HG02973 (cell line): ENCODE results near the gene CCSER1.
"Not testable (repeated sequence)": the region's sequence is repeated elsewhere in the genome, so short reads cannot be mapped to it uniquely, and the experiment has no call there.

Experiments
- ATAC-seq: cut with Tn5 transposase; IDR thresholded peaks from one replicate; pipeline ENCODE4 v1.9.1; 2021; ENCODE audit warnings: moderate library complexity; ENCODE audit not compliant: unreplicated experiment

CCSER1 gene

DNA sequence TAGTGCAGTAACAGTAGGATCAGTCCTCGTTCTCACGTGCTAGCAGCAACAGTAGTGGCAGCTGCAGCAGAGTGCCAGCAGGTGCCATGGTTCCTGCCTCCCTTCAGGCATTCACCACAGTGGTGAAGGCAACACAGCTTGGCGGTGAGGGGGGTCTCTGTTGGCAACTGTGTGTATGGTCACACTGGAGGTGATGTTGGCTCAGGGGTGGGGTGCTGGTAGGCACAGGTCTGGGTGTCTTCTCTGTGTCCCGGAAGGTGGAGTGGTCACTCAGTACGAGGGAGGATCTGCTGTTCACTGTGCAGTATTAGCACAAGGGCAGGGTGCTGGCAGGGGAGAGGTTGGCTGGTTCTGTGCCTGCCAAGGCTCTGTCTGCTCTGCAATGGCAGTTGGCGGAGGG is 671.8 kb downstream of the CCSER1 start:
- no peak for ATAC-seq

DNA sequence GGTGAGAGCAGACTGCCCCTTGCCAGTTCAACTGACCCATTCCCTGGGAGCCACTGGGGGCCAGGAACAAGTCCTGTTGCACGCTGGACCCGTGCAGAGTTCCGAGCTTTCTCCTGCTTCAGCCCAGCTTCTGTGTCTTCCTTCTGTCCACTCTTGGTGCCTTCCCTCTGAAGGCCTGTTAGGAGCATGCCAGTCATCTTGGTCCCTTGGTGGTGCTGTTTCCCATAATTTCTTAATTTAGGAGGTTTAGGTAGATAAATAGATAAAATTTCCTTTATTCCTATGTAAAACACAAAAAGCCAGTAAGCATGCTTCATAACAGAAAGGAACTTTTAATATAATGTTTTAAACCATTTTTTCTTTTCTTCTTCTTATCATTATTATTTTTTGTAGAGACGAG is 672.7 kb downstream of the CCSER1 start:
- ATAC-seq: no peak

DNA sequence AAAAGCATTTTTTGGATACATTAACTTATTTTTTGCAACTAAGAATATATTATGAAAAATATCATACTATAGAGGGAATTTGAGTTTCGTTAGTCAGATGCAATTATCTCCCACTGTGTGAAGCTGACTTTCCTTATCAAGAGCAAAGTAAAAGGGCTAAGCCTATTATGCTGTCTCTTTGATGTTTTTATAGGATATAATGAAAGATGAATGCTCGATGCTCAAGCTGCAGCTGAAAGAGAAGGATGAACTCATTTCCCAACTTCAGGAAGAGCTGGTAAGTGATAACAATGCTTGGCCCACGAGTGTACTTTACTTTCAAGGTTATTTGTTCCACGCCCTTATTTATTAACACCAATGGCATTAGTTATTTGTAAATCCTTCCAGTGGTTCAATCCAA is 688.4 kb downstream of the CCSER1 start:
- ATAC-seq: no peak

DNA sequence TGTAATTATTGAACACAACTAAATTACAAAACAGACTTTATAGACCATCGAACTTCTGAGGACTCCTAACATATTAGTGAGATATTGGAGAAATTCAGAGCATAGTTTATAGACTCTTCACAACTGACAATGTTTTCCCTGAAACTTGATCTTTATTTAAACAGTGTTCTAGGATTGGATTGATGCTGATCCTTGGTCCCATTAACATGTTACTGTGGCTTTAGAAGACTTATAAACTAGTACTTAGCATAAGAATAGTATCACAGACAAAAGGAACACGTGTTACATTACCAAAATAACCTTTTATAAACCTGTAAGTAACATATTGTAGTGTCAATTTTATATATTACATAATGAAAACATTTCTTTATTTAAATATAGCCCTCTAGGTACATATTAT is 689.6 kb downstream of the CCSER1 start:
- ATAC-seq: no peak

DNA sequence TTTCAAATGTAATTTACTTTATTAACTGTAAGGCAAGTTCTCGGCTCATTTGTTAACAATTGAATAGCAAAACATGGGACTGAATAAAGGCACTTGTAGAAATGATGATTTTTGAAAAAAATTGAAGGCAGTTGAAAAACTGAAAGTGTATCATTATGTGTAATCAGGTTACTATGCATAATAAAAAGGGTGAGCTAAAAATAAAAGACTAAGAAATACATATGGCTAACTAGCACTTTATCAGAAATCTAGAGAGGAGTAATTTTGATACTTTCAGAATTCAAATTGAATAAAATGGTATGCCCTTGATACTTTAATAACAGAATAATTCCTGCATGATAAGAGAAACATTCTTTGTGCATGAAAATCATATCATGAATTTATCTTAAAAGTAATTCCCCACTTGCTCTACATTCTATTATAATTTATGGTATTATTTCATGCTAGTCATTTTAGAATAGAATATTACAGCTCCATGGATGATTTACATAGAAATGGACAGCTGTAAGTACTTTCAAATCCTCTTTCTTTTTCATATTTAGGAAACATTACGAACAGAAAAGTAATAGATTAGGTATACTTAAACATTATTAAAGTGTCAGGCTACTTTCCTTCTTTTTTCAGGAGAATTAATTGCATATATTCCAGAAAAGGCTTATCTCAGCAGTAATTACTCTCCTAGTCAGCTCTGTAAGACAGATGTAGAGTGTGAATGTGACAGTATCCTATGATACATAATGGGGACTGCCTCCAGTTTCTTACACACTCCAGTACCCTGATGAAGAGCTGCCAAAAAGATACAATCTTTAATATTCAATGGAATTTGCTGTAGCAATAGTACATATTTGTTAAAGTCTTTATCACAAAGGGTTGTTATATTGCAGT is 697.3 kb downstream of the CCSER1 start:
- peak; percentile 82 for ATAC-seq

DNA sequence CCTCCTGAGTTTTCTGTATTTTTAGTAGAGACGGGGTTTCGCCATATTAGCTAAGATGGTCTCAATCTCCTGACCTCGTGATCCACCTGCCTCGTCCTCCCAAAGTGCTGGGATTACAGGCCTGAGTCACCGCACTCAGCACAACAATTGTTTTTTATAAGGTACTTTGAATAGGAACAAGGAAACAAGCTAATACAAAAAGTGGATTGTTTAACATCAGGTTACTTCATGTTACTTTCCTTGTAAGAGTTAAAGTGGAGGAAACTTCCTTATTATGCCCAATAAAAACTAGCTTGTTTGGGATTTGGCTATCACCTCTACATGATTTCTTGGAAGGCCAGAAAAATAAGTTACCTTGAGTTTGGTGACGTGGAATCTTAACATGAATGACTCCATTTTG is 698.7 kb downstream of the CCSER1 start:
- no peak for ATAC-seq

DNA sequence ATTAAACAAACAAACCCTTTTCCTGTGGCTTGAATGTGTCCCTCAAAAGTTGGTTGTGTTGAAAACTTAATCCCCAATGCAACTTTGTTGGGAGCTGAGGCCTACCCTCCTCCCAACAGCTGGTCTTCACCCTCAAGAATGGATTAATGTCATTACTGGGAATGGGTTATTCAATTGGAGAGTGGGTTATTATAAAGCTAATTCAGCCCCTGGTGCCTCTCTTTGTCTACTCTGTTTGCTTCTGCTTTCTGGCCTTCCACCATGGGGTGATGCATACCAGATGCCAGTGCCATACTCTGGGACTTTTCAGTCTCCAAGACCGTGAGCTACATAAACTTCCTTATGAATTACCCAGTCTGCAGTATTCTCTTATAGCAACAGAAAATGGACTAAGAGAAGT is 706.5 kb downstream of the CCSER1 start:
- ATAC-seq: no peak

DNA sequence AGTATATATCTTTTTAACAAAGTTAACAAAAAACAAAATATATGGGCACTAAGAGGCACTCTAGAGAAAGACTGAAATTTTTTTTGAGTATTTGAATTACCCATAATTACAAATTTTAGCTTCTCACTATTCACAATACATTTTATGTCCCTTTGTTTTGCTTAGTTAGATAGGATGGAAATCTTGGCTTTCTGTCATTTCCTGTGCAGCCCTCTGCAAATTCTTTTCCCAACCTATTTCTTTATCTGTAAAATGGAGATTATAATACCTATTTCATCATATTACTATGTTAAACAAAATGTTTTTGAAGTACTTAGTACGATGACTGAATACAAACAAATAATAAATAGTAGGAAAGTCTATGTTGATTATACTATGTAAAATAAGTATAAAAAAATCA is 710.0 kb downstream of the CCSER1 start:
- ATAC-seq: no peak

DNA sequence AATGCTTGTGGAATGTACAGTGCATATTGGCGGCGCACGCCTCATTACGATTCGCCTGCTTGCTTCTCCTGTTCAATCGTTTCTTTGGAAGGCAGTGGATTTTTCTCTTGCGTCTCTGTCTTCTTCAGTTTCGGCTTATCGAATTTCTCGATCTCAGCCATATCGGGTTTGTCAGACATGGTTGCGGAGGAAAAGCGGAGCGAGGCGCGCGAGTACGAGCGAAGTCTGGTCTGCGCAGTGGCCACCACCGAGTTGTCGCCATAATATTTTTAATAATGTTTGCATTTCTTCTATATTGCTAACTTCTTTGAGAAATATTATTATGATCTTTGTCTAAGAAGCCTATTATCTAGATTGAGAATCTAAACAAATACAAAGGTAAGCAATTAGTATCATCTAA is 711.7 kb downstream of the CCSER1 start:
- not testable (repeated sequence) for ATAC-seq

DNA sequence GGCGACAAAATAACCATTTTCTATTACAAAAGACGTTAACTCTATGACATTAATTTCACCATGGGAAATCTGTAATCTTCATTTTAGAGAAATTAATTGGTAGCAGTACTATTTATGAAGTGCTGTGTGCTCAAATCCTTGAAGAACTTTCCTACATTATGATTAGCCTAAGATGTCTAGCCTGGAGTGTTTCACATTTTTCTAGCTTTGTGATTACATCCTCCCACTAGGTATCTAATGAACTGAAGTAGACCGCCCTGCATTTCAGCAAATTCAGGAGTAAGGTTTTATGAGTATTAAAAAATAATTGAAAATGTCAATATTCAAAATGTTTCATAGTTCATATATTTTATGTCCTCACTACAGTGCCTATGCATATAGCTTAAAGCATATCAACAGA is 713.1 kb downstream of the CCSER1 start:
- no peak for ATAC-seq

DNA sequence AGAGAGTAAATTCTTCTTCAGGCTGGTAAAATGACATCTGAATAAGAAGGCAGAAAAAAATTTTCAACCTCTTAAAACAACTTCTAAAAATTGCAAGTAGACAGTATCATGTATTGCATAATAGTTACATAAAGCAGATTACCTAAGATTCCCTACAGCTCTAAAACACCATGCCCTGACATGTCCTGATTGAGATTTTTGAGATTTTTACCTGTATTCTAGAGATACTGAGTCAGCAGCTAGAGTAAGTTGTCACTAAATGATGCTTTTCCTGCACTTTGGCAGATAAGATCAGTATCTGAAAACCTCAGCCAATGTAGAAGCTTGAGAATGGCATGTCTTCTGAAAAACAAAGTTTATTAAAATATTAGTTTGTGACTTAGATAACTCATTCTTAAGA is 713.6 kb downstream of the CCSER1 start:
- no peak for ATAC-seq

DNA sequence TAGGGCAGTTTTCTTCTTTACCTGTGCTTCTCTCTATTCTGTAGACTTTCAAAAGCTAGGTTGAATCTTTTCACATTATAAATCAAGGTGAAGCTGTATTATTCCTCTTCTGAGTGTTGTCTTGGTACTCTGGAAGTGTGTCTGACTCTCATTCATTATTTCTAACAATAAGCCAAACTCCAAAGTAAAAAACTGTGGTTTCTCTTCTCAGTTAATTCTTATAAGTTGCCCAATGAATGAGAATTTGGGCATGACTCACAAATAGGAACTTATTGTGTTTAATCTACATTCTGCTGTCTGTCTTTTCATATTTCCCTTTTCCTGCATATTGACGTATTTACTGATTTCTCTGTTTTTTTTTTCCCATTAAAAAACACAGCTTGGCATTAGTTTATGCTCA is 714.5 kb downstream of the CCSER1 start:
- ATAC-seq: no peak

DNA sequence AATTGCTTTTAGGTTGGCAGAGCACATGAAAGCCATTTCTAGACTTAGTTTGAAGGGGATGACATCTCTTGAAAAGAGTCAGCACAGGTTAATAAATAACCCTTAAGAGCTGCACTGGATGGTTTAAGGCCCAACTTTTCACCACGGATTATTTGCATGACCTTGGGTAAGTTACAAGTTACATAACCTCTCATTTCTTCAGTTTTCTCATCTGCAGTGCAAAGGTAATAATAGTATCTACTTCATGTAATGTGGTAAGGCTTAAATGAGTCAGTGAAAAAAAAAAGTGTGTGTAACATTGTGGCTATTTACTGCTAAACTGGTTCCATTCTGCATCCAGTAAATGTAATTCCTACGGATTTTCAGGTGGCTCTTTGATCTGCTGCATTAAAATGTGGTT is 715.8 kb downstream of the CCSER1 start:
- ATAC-seq: peak; percentile 98

DNA sequence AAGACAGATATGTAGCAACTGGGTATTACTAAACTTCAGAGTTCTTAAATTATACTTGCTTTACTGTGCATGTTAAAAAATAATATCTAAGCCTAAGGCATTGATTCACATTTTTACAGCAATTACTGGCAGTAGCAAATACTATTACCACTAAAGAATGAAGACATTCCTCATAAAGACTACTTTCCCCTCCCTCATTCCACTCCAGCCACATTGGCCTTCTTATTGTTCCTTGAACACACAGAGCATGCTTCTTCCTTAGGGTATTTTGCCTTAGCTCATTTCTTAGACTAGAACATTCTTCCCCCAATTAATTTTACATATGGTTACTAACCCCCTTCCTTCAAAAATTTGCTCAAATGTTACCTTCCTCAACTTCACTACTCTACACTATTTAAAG is 717.0 kb downstream of the CCSER1 start:
- ATAC-seq: no peak

DNA sequence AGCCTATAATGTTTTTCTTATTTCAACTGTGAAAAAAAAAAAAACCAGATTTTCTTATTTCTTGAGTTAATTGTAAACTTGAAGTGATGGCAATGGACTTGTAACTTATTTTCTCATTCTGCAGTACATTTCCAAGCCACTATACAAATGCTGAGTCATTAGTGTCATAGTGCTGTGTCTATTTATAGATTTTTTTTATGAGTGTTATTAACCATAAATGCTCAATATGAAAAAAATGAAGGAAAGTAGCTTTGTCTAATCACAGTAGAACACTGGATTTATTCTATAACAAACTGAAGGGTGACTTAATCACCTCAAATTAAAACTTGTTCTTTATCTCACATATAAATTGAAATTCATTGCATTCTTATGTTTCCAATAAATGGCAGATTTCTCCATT is 718.6 kb downstream of the CCSER1 start:
- peak; percentile 39 for ATAC-seq

DNA sequence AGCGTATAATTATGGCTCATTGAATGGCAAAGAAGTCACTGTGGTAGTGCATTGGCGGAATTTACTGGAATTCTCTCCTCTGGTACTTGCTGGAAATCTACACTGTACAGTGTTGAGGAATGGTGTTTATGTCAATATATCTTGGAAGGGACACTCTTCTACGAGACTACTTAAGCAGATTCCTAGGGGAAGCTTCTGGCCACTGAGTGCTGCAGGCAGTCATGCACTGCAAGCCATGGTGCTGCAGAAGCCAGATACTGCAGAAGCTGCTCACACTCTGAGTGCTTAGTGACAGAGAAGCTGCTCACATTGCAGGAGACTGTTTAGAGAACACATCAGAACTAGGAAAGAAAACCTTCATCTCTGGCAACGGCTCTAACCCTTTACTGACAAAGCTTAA is 725.0 kb downstream of the CCSER1 start:
- ATAC-seq: no peak

DNA sequence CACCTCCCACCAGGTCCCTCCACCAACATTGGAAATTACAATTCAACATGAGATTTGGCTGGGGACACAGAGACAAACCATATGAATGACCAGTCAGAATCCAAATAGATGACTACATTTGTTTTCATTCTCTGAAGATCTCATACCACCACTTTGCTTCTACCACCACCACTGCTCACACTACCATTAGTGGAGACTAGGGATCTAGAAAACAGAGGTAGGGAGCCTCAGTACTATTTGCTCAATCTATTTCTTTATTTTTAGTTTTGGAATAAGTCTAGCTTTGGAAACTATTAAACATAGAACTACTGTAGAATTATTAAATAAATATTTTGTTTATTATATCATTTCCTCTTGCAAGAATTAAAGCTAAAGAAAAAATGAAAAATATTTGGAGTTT is 727.9 kb downstream of the CCSER1 start:
- no peak for ATAC-seq

DNA sequence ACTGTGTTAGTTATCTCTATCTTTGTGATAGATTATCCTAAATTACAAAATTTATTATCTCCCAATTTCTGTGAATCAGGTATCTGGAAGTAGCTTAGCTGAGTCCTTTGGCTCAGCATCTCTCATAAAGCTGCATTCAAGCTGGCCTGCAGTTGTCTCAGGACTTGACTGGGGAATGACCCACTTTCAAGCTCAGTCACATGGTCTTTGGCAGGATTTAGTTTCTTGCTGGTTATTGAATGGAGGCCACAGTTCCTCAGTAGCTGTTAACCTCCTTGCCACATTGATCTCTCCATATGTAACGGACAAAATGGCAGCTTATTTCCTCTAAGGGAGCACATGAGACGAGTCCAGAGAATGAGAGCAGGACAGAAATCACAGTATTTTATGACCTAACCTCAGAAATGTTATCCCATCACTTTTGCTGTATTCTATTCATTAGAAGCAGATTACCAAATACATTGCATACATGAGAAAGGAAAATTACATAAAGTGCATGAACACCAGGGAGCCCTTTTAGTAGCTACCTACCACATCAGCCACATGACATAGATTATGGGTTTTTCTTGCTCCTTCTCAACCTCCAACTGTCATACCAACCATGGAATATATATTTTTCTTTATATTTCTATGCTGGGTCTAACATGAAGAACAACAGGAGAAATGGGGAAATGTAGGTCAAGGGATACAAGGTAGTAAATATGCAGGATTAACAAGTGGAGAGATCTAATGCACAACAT is 730.1 kb downstream of the CCSER1 start:
- ATAC-seq: no peak

DNA sequence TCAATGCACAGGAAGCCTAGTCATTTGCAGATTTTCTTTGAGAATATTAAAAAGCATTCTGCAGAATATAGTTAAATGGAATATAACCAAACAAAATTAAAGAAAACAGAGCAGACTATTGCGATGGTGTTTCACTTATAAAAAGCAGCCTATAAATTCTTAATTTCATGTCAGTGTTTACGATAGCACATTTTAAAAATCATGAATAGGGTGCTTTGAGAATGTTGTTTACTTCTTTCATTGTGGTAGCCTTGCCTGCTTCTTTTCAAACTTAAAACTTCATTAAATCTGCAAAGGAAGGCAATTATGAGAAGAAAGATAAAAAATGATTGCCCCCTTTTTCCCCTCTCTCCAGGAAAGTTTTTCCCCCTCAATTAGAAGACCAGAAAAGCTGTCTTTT is 748.6 kb downstream of the CCSER1 start:
- no peak for ATAC-seq

DNA sequence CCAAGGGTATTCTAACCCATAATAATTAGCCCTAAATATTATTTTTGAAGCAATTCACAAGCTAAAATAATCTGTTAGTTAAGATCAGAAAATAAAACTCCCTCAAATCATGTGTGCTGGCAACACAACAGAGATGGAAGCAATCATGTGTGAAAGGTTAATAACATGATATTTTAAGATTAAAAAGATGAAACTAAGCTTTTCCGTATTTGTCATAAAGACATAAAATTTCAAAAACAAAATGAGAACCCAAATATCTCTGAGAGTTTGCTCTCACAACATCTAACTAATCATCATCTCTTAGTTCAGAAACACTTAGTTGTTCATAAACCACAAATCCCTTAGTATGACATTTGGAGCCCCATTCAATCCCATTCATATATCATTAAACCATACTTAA is 749.1 kb downstream of the CCSER1 start:
- no peak for ATAC-seq

DNA sequence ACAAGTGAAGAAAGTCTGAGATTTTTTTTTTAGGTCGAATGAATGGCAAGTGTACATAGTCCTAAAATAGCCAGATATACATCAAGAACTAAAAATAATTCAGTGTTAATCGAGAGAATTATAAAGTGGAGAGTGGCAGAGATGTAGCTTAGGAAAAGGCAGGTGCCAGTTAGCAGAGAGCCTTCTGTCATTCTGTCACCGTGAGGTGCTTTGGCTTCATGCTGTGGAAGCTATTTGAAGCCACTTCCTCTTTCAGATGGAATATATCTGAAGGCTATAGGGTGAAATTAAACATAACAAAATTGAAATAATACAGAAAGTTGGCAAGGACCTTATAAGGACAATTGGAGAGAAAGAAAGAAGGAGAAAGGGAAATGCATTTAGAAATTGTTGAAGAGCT is 756.3 kb downstream of the CCSER1 start:
- ATAC-seq: no peak

DNA sequence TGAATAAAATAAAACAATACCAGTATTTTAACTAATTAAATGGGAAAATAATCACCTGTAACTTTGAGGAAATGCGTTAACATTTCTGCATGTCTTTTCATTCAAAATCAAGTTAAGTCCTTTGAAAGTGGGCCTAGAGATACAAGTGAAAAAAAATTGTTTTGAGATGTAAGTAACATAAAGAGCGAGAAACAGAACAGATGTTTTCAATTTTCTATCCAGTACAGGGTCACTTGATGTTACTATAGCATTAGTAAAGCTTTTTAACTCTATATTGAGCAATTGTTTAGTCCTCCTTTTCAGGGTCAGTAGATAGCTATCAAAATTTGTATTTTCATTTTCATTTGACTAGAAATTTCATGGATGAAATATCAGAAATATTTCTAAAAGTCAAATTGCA is 761.4 kb downstream of the CCSER1 start:
- ATAC-seq: no peak
